GM19351 (cell line): ENCODE data around the gene EXOC2.
"Not testable (repeated sequence)": the region's sequence is repeated elsewhere in the genome, so short reads cannot be mapped to it uniquely, and the experiment has no call there.

Source experiments
- ATAC-seq: cut with Tn5 transposase; IDR thresholded peaks from one replicate; pipeline ENCODE4 v1.9.1; 2021; ENCODE audit warnings: mild to moderate bottlenecking, moderate library complexity; ENCODE audit not compliant: unreplicated experiment

EXOC2 gene

GRCh38 chr6:683742-684440 lies 9.0 kb downstream of the EXOC2 start:
- ATAC-seq = no peak

DNA sequence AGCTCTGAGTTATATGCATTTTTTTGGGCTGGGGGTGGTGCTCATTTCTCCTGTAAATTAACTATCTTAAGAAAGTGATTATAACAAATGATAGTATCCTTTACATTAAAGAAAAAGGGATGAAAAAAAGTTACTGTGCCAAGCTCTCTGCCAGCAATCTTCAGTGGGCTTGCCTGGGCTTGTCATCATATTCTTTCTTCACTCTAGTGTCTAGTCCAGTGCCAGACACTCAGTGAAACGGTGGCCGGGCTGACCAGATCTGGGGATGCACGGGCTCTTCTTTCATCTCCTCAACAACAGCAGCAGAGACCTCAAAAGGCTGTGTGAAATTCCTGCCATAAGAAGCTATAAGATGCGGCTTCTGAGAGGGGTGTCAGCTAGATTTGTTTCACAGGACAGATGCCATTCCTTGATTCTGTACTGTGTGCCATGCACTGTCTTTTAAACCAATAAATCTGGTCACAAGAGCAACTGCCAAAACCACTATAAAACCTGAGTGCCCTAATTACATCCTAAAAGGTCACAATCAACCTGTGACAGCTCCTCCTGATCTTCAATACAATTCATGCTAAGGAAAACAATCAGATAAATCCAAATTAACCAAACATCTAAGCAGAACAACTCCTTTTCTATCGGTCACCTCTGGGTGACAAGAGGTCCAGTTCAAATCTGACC lies 12.1 kb downstream of the EXOC2 start:
- no peak for ATAC-seq

GRCh38 chr6:680251-680650 lies 12.7 kb downstream of the EXOC2 start:
- ATAC-seq = no peak

DNA sequence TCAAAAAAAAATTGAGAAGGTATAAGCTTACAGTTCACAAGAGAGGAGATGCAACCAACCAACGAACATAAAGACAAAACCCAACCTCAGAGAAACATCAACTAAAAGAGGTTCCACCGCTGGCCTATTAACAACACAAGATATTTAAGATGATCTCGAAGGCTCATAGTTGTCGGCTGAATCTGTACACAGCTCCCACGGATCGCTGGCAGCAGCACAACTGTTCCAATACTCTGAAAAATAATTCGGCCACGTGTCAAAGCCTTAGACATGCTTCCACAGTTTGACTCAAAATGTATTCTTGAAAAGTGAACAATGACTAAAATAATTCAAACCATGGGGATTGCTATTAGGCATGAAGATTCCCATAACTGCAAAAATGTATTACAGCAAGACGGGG lies 13.7 kb downstream of the EXOC2 start:
- ATAC-seq = no peak

DNA sequence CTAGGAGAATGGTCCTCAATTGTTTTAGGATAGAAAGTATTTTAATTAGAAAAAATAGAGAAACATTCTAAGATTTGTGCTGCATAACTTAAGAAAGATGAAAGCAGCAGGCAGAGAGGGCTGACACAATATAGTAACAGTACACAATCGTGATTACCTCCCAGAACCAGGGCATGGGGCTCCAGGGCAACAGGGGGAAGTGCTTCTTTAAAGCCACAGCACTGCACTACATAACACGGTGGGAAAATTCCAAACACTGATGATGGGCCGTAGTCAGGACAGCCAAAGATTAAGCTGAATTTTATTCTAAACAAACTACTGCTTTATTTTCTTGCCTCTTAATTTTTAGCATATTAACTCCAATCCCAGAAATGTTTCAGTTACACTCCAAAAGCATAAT lies 14.4 kb downstream of the EXOC2 start:
- ATAC-seq = no peak

- ATAC-seq = no peak
These were observed 15.0 kb downstream of the EXOC2 start for GRCh38 chr6:677919-678318.

DNA sequence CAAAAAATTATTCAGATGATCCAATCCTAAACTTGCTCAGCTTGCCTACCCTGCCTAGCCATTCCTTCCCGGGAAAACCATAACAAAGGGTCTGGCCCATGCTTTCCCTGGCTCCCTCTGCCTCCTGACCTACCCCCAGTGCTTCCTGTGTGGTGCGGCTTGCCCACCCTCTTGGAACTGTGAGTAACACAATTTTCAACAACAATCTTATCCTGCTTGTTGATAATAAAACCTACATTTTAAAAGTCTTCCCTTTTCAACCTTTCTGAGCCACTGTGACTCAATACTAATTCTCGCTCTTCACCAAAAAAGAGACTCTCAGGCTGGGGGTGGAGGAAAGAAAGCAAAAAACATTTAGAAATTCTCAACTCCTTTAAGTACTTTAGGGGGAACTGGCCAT lies 18.0 kb downstream of the EXOC2 start:
- no peak for ATAC-seq

DNA sequence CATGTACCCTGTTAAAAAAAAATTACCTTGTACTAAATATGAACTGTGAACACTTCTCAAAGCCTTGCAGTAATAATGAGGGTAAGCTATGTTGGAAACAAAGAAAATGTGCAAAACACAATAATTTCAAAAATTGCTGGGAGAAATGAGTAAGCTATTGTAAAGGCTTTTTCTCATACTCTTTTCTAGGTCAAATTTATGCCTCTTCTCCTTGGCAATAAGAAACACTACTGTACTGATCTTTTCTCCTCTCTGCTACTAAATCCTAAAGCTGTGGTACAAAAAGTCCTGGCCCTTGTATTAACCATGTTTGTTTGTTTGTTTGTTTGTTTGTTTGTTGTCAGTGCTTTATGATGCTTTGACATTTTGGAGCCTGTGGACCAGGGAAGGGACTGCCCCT lies 18.5 kb downstream of the EXOC2 start:
- no peak for ATAC-seq

- ATAC-seq = no peak
These were observed 25.5 kb downstream of the EXOC2 start for GRCh38 chr6:667253-667927.

- ATAC-seq = no peak
These were observed 27.3 kb downstream of the EXOC2 start for GRCh38 chr6:665403-666267.

- ATAC-seq = not testable (repeated sequence)
These were observed 29.2 kb downstream of the EXOC2 start for GRCh38 chr6:663788-664187.

- ATAC-seq = no peak
These were observed 33.0 kb downstream of the EXOC2 start for GRCh38 chr6:659716-660581.

GRCh38 chr6:658244-658643 lies 34.7 kb downstream of the EXOC2 start:
- no peak for ATAC-seq

DNA sequence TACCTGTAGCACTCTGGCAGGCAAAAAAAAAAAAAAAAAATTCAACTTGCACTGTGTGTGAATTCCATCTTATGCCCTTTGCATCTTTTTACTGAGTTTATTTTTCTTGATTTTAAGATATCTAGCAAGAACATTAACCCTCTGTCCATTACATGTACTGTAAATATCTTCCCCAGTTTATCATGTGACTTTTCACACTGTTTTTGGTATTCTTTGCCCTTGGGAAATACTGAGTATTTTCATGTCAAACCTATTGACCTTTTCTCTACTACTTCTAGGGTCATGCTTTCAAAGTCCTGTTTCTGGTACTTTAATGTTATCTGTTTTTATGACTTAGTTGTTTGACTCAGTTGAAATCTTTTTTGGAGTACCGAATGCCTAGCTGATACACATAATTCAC lies 35.2 kb downstream of the EXOC2 start:
- no peak for ATAC-seq

DNA sequence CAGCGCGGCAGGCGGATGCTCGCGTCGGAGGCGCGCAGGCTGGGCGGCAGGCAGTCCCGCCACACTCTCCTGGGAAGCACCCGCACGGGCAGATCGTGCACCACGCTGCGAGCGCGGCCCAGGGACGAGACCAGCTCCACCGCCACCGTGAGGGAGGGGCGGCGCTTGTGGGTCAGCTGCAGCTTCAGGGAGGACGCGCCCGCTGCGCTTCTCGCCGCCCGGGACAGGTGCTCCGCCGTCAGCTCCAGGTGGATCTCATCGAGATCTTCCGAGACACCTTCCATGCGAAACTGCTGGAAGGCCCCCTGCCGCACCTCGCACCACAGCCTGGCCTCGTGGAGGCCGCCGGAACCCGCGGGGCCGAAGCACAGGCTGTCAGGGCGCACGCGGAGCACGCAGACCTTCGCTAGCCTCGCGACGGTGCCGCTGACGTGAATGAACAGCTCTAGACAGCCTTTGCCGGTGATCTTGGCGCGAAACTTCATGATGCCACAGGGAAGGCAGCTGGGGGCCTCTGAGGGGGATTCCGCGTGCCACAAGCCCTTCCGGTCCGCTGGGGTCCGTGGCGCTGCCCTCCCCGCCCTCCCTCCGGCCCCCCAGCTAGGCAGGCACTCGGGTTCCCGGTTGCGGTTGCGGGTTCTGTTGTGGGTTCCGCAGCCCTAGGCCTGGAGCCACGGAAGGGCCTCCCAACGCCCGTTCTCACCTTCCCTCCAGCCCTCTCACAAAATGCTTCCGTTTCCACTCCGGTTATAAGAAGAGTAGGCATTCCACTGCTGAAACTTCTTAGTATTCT lies 36.3 kb downstream of the EXOC2 start, which contains the start of gene HUS1B:
HUS1B (minus strand) TSS at position 641 of the 793 bp plus-strand sequence; CDS start at position 485, 156 bp downstream.
- ATAC-seq = no peak

DNA sequence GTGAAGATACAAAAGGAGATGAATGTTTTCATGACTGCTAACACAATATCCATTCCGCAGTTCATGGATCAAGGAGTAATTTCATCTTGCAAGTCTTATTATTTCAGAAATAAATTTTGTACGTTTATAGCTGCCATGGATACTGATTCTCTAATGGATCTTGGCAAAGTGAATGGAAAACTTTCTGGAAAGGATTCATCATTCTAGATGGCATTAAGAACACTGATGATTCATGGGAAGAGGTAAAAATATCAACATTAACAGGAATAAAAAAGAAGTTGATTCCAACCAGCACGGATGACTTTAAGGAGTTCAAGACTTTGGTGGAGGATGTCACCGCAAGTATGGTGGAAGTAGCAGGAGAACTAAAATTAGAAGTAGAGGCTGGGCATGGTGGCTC lies 38.8 kb downstream of the EXOC2 start:
- no peak for ATAC-seq

GRCh38 chr6:652865-653264 lies 40.1 kb downstream of the EXOC2 start:
- ATAC-seq = no peak

DNA sequence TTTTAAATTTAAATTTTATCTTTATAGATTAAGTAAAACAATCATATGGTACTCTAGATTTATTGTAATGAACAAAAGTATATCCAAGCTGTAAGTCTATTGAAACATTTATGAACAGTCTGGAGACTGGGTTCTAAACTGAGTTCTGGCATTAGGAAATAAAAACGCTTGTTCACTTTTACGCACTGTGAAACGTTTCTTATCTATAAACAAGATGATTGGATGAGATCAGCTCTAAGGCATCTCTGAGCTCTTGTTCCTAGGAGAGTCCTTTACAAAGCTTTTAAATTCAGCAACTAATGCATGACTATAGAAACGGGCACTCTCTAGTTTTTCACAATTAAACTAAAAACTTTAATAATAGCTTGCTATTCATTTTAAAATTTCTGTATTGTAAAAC lies 42.8 kb downstream of the EXOC2 start:
- ATAC-seq = no peak

- no peak for ATAC-seq
These were observed 50.1 kb downstream of the EXOC2 start for GRCh38 chr6:642805-643204.
